GM18873 (cell line): ENCODE measurements around the gene GRB10.

Experiments
- ATAC-seq: cut with Tn5 transposase; IDR thresholded peaks from one replicate; pipeline ENCODE4 v1.9.1; 2021; ENCODE audit warnings: mild to moderate bottlenecking, moderate library complexity, moderate number of reproducible peaks; ENCODE audit not compliant: unreplicated experiment, low FRiP score

GRB10 gene

GRCh38 chr7:50704844-50705243 lies 77.9 kb downstream of the GRB10 start:
- no peak for ATAC-seq

GRCh38 chr7:50703654-50704053 lies 79.0 kb downstream of the GRB10 start:
- ATAC-seq, result no peak

GRCh38 chr7:50699143-50699542 lies 83.6 kb downstream of the GRB10 start:
- ATAC-seq, result no peak

- no peak for ATAC-seq
Observed at GRCh38 chr7:50697748-50698147, 84.9 kb downstream of the GRB10 start.

- no peak for ATAC-seq
Observed at GRCh38 chr7:50696810-50697582, 85.7 kb downstream of the GRB10 start.

- no peak for ATAC-seq
Observed at GRCh38 chr7:50695026-50695425, 87.7 kb downstream of the GRB10 start.

- no peak for ATAC-seq
Observed at GRCh38 chr7:50693455-50694130, 89.1 kb downstream of the GRB10 start.

GRCh38 chr7:50690541-50691011 lies 92.1 kb downstream of the GRB10 start:
- no peak for ATAC-seq

- no peak for ATAC-seq
Observed at GRCh38 chr7:50688226-50688590, 94.5 kb downstream of the GRB10 start.

GRCh38 chr7:50687575-50688225 lies 95.0 kb downstream of the GRB10 start:
- no peak for ATAC-seq

- no peak for ATAC-seq
Observed at GRCh38 chr7:50687096-50687495, 95.6 kb downstream of the GRB10 start.

- ATAC-seq, result no peak
Observed at GRCh38 chr7:50685135-50686065, 97.3 kb downstream of the GRB10 start.

- ATAC-seq, result no peak
Observed at GRCh38 chr7:50684713-50685075, 98.0 kb downstream of the GRB10 start.

- ATAC-seq, result no peak
Observed at GRCh38 chr7:50684011-50684712, 98.5 kb downstream of the GRB10 start.

- no peak for ATAC-seq
Observed at GRCh38 chr7:50682573-50682972, 100.1 kb downstream of the GRB10 start.

- no peak for ATAC-seq
Observed at GRCh38 chr7:50682079-50682478, 100.6 kb downstream of the GRB10 start.

GRCh38 chr7:50681432-50682045 lies 101.2 kb downstream of the GRB10 start:
- no peak for ATAC-seq

- no peak for ATAC-seq
Observed at GRCh38 chr7:50679218-50680007, 103.3 kb downstream of the GRB10 start.

- ATAC-seq, result no peak
Observed at GRCh38 chr7:50678586-50678985, 104.1 kb downstream of the GRB10 start.
